Mucosa of descending colon (tissue), 3 donors: Measurements from ENCODE around the gene TGM4. TPM values are rescaled to one million over a fixed set of nuclear protein-coding genes. Genes with fewer than 3 reads are reported as not detected.

Experiments
- ATAC-seq: fragments of 200-7000 bp; cut with Tn5 transposase; one replicate; pipeline ENCODE4 v1.9.1; 2020; ENCODE audit warnings: mild to moderate bottlenecking, moderate library complexity
- DNase-seq, 3 donors: peaks; one replicate each; pipeline ENCODE4 v3.0.0-alpha.2; 2020
- H3K36me3 ChIP-seq: fragments of 200-600 bp; one replicate; pipeline ENCODE4 v1.8.0; 2021; ENCODE audit warnings: low read depth, mild to moderate bottlenecking
- H3K4me1 ChIP-seq: fragments of 200-600 bp; one replicate; pipeline ENCODE4 v1.8.0; 2021; ENCODE audit warnings: low read depth, mild to moderate bottlenecking
- H3K4me3 ChIP-seq: fragments of 200-600 bp; one replicate; pipeline ENCODE4 v1.8.0; 2021; ENCODE audit warnings: mild to moderate bottlenecking
- H3K9me3 ChIP-seq: fragments of 200-600 bp; one replicate; pipeline ENCODE4 v1.8.0; 2021; ENCODE audit warnings: mild to moderate bottlenecking
- intact Hi-C, 2 donors: fragments of 100-400 bp; cut with DNase I in 1 of 2; cut with micrococcal nuclease in 1 of 2; formaldehyde crosslinking; loops; one replicate each; pipeline versions ENCODE4 v1.11.0 to v1.11.1; 2022; cut with DNase I, micrococcal nuclease
- total RNA-seq, 3 donors: library from RNA; stranded (reverse); fragmentation: NEBNext Ultra II Directional in 2 of 3; extraction: Animal tissue kit (Norgen Biotek cat#: 25700) in 2 of 3; gene quantifications; one replicate each; pipeline versions ENCODE4 v1.2.1 to v1.2.4, GENCODE V29; 2021 to 2023
- TF ChIP-seq, protein P1 (sequence below): fragments of 200-600 bp; IDR thresholded peaks from one replicate; pipeline ENCODE4 v1.8.0; 2022; ENCODE audit warnings: antibody characterized with exemption, mild to moderate bottlenecking
- donor health status: DM: no; HTN: no; CAD: no; lungs with moderate emphysema.
- donor health status: DM: no; HTN: no; CAD: no.
- donor health status: DM: no; HTN: yes; CAD: no.

The TGM4 gene
- total RNA-seq, 3 donors from 2014 or later = not detected

DNA sequence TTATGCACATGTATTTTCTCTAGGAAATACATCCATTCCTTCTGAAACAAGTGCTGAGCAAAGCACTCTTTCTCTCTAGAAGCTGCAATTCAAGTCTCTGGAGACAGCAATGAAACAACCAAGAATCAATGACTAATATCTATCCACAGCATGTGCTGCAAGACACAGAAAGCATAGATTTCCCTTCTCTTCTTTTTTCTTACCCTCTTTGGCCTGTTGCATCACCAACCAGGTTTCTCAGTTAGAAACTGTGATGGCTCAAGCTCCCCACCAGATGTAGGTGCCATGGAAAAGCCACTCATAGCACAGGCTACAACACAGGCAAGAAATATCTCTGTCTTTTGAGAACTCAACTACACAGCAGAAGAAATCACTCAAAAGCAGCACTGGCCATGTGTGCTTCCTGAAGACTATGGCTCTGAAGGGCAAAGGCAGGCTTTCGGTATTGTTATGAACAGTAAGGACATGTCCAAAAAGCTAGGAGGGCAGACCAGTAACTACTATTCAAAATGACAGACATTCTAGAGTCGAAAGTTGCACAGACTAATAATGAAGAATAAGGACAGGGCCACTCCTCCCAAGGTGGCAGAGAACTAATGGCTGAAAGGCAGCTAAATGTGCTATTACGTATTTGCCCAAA lies 86.1 kb downstream of the TGM4 start:
- intact Hi-C loops = no loop called here
- TF ChIP-seq, protein P1, sequence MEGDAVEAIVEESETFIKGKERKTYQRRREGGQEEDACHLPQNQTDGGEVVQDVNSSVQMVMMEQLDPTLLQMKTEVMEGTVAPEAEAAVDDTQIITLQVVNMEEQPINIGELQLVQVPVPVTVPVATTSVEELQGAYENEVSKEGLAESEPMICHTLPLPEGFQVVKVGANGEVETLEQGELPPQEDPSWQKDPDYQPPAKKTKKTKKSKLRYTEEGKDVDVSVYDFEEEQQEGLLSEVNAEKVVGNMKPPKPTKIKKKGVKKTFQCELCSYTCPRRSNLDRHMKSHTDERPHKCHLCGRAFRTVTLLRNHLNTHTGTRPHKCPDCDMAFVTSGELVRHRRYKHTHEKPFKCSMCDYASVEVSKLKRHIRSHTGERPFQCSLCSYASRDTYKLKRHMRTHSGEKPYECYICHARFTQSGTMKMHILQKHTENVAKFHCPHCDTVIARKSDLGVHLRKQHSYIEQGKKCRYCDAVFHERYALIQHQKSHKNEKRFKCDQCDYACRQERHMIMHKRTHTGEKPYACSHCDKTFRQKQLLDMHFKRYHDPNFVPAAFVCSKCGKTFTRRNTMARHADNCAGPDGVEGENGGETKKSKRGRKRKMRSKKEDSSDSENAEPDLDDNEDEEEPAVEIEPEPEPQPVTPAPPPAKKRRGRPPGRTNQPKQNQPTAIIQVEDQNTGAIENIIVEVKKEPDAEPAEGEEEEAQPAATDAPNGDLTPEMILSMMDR = no peak
- H3K9me3 ChIP-seq = no peaks in the 10 kb centered on the region
- DNase-seq = no peak
- ATAC-seq = no peak
- H3K4me3 ChIP-seq = no peak overlapping the region
- H3K36me3 ChIP-seq = no peaks in the 10 kb centered on the region
- peaks cover 3% of the 10 kb centered on the region for H3K4me1 ChIP-seq

DNA sequence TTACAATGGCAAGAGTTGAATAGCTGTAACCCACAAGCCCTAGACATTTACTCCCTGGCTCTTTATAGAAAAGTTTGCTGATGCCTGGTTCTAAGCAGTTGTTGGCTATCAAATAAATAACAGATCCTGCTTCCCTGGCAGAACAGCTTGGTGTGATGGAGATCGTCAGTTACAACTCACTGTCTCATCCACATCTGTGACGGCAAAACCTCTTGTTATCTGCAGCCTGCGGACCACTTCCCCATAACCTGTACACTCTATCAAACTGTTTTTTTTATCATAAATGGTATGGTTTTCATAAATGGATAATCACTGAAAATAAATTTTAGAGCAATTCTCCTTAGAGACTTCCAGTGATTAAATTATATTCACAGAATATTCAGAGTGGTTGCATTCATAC lies 87.5 kb downstream of the TGM4 start:
- no peak for ATAC-seq
- no peak overlapping the region for H3K4me3 ChIP-seq

GRCh38 chr3:44962621-44963393 lies 88.4 kb downstream of the TGM4 start:
- peaks cover 7% of the 10 kb centered on the region for H3K4me1 ChIP-seq
- intact Hi-C loops = no loop called here
- no peaks in the 10 kb centered on the region for H3K9me3 ChIP-seq
- ATAC-seq = no peak
- TF ChIP-seq, protein P1 = no peak
- no peak for DNase-seq
- no peak overlapping the region for H3K4me3 ChIP-seq
- no peaks in the 10 kb centered on the region for H3K36me3 ChIP-seq

More for the DNA sequence above, 87.5 kb downstream of the TGM4 start:
- no peak for DNase-seq
- intact Hi-C loops = no loop called here
- Histone ChIP-seq H3K9me3 (no peaks in the 10 kb centered on the region), H3K4me1 (peaks cover 3% of the 10 kb centered on the region), H3K36me3 (no peaks in the 10 kb centered on the region)
- TF ChIP-seq, protein P1 = no peak

GRCh38 chr3:44963571-44964325 lies 89.3 kb downstream of the TGM4 start:
- Histone ChIP-seq H3K4me3 (no peak overlapping the region), H3K36me3 (no peaks in the 10 kb centered on the region), H3K9me3 (no peaks in the 10 kb centered on the region), H3K4me1 (peaks cover 12% of the 10 kb centered on the region)
- DNase-seq (no peak), ATAC-seq (no peak)
- TF ChIP-seq, protein P1 = no peak
- intact Hi-C loops = no loop called here

Other genes starting within 250 kb of the TGM4 start
- gene ZNF197, start 249.6 kb upstream of the TGM4 start, total RNA-seq = 10 to 100 TPM in 2 of 3 donors, 1 to 10 TPM in 1; 10.0 to 19.5 (median 14.5) TPM
- 1 to 10 TPM; 4.9 to 8.0 (median 6.0) TPM for gene ZNF35, start 225.9 kb upstream of the TGM4 start, total RNA-seq
- gene ZNF502, start 161.9 kb upstream of the TGM4 start, total RNA-seq = 1 to 10 TPM; 2.5 to 7.7 (median 3.6) TPM
- 1 to 10 TPM; 3.6 to 6.4 (median 3.7) TPM for gene ZNF501, start 145.0 kb upstream of the TGM4 start, total RNA-seq
- 10 to 100 TPM; 18.8 to 29.2 (median 19.1) TPM for gene KIAA1143, start 113.0 kb upstream of the TGM4 start, total RNA-seq
- 1 to 10 TPM; 1.6 to 7.6 (median 2.4) TPM for gene KIF15, start 112.8 kb upstream of the TGM4 start, total RNA-seq
- 10 to 100 TPM in 2 of 3 donors, 1 to 10 TPM in 1; 7.8 to 11.2 (median 10.0) TPM for gene TMEM42, start 12.7 kb upstream of the TGM4 start, total RNA-seq
- gene ZDHHC3, start 101.6 kb downstream of the TGM4 start, total RNA-seq = 100 to 1,000 TPM in 2 of 3 donors, 10 to 100 TPM in 1; 94.7 to 204 (median 143) TPM
- 10 to 100 TPM; 23.2 to 26.2 (median 24.4) TPM for gene EXOSC7, start 101.6 kb downstream of the TGM4 start, total RNA-seq
- 10 to 100 TPM; 14.7 to 24.0 (median 22.2) TPM for gene CLEC3B, start 151.7 kb downstream of the TGM4 start, total RNA-seq